Airway epithelial cell (primary cell): ENCODE measurements around the gene MMEL1. TPM values are rescaled to one million over a fixed set of nuclear protein-coding genes. Genes with fewer than 3 reads are reported as not detected.

Source experiments
- total RNA-seq: library from RNA; depleted of rRNA; stranded (reverse); fragments of >200 nt; gene quantifications from 2 replicates; pipeline ENCODE4 v1.2.3, GENCODE V29; 2015

The MMEL1 gene
- total RNA-seq: not detected in 2 replicates

GRCh38 chr1:2632561-2633361 lies at the start of gene MMEL1:
MMEL1 (minus strand) TSS chr1:2633016; CDS start chr1:2629484, 3,532 bp downstream.

DNA sequence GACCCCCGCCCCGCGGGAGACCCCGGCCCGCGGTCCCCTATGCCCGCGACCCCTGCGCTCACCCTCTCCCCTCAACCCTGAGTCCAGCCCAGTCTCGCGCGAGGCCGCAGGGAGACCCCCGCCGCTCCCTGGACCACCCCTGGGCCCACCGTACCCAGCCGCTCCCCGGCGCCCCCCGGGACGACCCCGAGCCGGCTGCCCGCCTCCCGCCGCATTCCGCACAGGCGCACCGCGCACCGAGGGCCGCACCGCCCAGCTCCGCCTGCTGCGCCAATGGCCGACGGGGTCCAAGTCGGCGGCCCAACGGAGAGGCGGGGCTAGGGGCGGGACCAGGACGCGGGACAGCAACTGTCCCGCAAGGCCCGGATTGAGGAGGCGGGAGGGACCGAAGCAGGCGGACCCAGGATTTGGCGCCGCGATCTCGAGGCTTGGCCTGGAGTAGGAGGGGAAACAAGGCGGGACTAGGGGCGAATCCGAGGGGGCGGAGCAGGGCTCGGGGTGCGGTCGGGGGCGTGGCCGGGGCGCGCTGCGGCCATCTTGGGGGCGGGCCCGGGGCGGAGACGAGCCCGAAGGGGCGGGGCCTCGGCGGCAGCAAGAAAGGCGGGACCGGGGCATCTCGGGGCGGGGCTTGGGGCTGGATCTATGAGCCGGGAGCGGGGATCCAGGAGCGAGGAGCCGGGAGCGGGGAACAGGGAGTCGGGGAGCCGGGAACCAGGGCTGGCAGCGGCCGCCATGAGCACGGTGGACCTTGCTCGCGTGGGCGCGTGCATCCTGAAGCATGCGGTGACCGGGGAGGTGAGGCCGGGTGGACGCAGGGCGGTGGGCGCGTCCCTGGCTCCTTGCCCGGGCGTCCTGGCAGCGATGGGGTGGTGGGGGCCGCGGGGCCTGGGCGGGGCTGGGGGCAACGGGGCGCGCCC lies 46.4 kb downstream of the MMEL1 start, which contains the start of gene PRXL2B:
Gene PRXL2B (plus strand): TSS at position 624 of the 917 bp plus-strand sequence. CDS start 109 bp downstream, at position 733.

GRCh38 chr1:2556277-2556677 lies 76.5 kb downstream of the MMEL1 start, which contains the start of gene TNFRSF14:
TNFRSF14 (plus strand) TSS chr1:2556371; CDS start chr1:2556665, 294 bp downstream.

Other genes starting within 250 kb of the MMEL1 start
- 3.5 and 5.9 TPM in 2 replicates for gene MORN1, start 241.5 kb downstream of the MMEL1 start, total RNA-seq
- gene RER1, start 241.2 kb downstream of the MMEL1 start, total RNA-seq: 87.1 and 146 TPM in 2 replicates
- 34.0 and 37.0 TPM in 2 replicates for gene PEX10, start 220.5 kb downstream of the MMEL1 start, total RNA-seq
- gene PLCH2, start 156.7 kb downstream of the MMEL1 start, total RNA-seq: 79.0 and 100 TPM in 2 replicates
- 31.5 and 43.4 TPM in 2 replicates for gene PANK4, start 106.4 kb downstream of the MMEL1 start, total RNA-seq
- 17.2 and 17.8 TPM in 2 replicates for gene HES5, start 102.8 kb downstream of the MMEL1 start, total RNA-seq
- gene TNFRSF14, start 76.6 kb downstream of the MMEL1 start, total RNA-seq: 3.3 and 5.1 TPM in 2 replicates
- gene PRXL2B, start 46.2 kb downstream of the MMEL1 start, total RNA-seq: 18.0 and 30.4 TPM in 2 replicates
- gene TTC34, start 168.7 kb upstream of the MMEL1 start, total RNA-seq: 0.14 and 0.21 TPM in 2 replicates